HEK293 (cell line): ENCODE results near the gene BMF.
"Not testable (repeated sequence)": the region's sequence is repeated elsewhere in the genome, so short reads cannot be mapped to it uniquely, and the experiment has no call there.

ENCODE experiments used
- CTCF ChIA-PET: fragments of 350-600 bp; formaldehyde crosslinking; extraction: SDS; loops from one replicate; lab custom pipeline; 2021; ENCODE audit warnings: antibody characterized with exemption; lab: Yijun Ruan, JAX
- POLR2A ChIA-PET: fragments of 300-600 bp; formaldehyde crosslinking; extraction: SDS; loops from one replicate; lab custom pipeline; 2020; ENCODE audit warnings: antibody characterized with exemption, inconsistent platforms; lab: Yijun Ruan, JAX
- H3K27ac ChIP-seq: fragments of 200-500 bp; sonication (Bioruptor generic); 2 replicates; pipeline ENCODE4 v1.5.1; 2014; ENCODE audit warnings: low read depth, low read length, control low read depth, inconsistent platforms; ENCODE audit errors: extremely low read depth
- H3K36me3 ChIP-seq, 2 experiments: fragments of 200-500 bp in 1 of 2; sonication (Bioruptor generic) in 1 of 2; 1 replicate in 1 of 2; 2 replicates in 1 of 2; pipeline ENCODE4 v1.5.1; 2014 to 2017; ENCODE audit warnings: inconsistent platforms in 2 of 2, low read length in 2 of 2; ENCODE audit not compliant: control insufficient read depth in 2 of 2, insufficient read depth in 1 of 2
- H3K4me1 ChIP-seq: fragments of 200-500 bp; sonication (Bioruptor generic); 2 replicates; pipeline ENCODE4 v1.5.1; 2014; ENCODE audit warnings: mild to moderate bottlenecking, low read length, inconsistent platforms; ENCODE audit not compliant: control insufficient read depth, insufficient read depth
- H3K4me3 ChIP-seq: 2 replicates; pipeline ENCODE4 v1.5.1; 2011; ENCODE audit warnings: low read depth, mild to moderate bottlenecking, control low read depth, low read length, moderate library complexity
- H3K9me3 ChIP-seq: fragments of 200-500 bp; sonication (Bioruptor generic); 2 replicates; pipeline ENCODE4 v1.5.1; 2014; ENCODE audit warnings: low read depth, low read length, inconsistent platforms; ENCODE audit not compliant: control insufficient read depth, insufficient read depth
- GFI1B ChIP-seq: fragments of 450-650 bp; formaldehyde crosslinking; IDR thresholded peaks from 2 replicates; pipeline ENCODE4 v1.5.1; 2016; ENCODE audit warnings: missing biosample characterization, missing genetic modification characterization
- KLF17 ChIP-seq: fragments of 450-650 bp; formaldehyde crosslinking; IDR thresholded peaks from 2 replicates; pipeline ENCODE4 v1.5.1; 2016; ENCODE audit warnings: missing biosample characterization, missing genetic modification characterization
- OSR2 ChIP-seq: fragments of 450-650 bp; formaldehyde crosslinking; IDR thresholded peaks from 2 replicates; pipeline ENCODE4 v1.5.1; 2016; ENCODE audit warnings: missing biosample characterization, missing genetic modification characterization
- PRDM1 ChIP-seq: fragments of 450-650 bp; formaldehyde crosslinking; IDR thresholded peaks from 2 replicates; pipeline ENCODE4; 2016; ENCODE audit warnings: missing biosample characterization, missing genetic modification characterization
- REPIN1 ChIP-seq: fragments of 450-650 bp; formaldehyde crosslinking; IDR thresholded peaks from 2 replicates; pipeline ENCODE4 v1.5.1; 2017; ENCODE audit warnings: missing biosample characterization, missing genetic modification characterization, low read depth
- SALL2 ChIP-seq: fragments of 450-650 bp; formaldehyde crosslinking; IDR thresholded peaks from 2 replicates; pipeline ENCODE4 v1.5.0; 2017; ENCODE audit warnings: missing biosample characterization, mild to moderate bottlenecking, missing genetic modification characterization, borderline replicate concordance
- SCRT2 ChIP-seq: fragments of 450-650 bp; formaldehyde crosslinking; IDR thresholded peaks from 2 replicates; pipeline ENCODE4 v1.5.1; 2016; ENCODE audit warnings: missing biosample characterization, missing genetic modification characterization
- TCF7L2 ChIP-seq: IDR thresholded peaks from 2 replicates; pipeline ENCODE4 v1.6.1; 2011; ENCODE audit warnings: low read depth, mild to moderate bottlenecking, inconsistent platforms, low read length, moderate library complexity, borderline replicate concordance
- ZBTB20 ChIP-seq: fragments of 450-650 bp; formaldehyde crosslinking; IDR thresholded peaks from 2 replicates; pipeline ENCODE4 v1.5.1; 2016; ENCODE audit warnings: missing biosample characterization, missing genetic modification characterization
- ZBTB44 ChIP-seq: fragments of 450-650 bp; IDR thresholded peaks from 2 replicates; pipeline ENCODE4 v1.5.1; 2018; ENCODE audit warnings: missing biosample characterization, mild to moderate bottlenecking, missing genetic modification characterization
- ZBTB49 ChIP-seq: fragments of 450-650 bp; formaldehyde crosslinking; IDR thresholded peaks from 2 replicates; pipeline ENCODE4 v1.5.1; 2016; ENCODE audit warnings: missing biosample characterization, missing genetic modification characterization, low read depth
- ZIC2 ChIP-seq: fragments of 450-650 bp; formaldehyde crosslinking; IDR thresholded peaks from 2 replicates; pipeline ENCODE4 v1.5.1; 2016; ENCODE audit warnings: missing biosample characterization, missing genetic modification characterization
- ZNF138 ChIP-seq: fragments of 450-650 bp; formaldehyde crosslinking; IDR thresholded peaks from 2 replicates; pipeline ENCODE4 v1.5.1; 2016; ENCODE audit warnings: missing biosample characterization, missing genetic modification characterization, borderline replicate concordance
- ZNF398 ChIP-seq: fragments of 450-650 bp; formaldehyde crosslinking; IDR thresholded peaks from 2 replicates; pipeline ENCODE4 v1.5.1; 2017; ENCODE audit warnings: missing biosample characterization, missing genetic modification characterization
- ZNF645 ChIP-seq: fragments of 450-650 bp; formaldehyde crosslinking; IDR thresholded peaks from 2 replicates; pipeline ENCODE4; 2016; ENCODE audit warnings: missing biosample characterization, missing genetic modification characterization
- ZNF701 ChIP-seq: fragments of 450-650 bp; formaldehyde crosslinking; IDR thresholded peaks from 2 replicates; pipeline ENCODE4 v1.5.1; 2016; ENCODE audit warnings: missing biosample characterization, missing genetic modification characterization
- ZNF768 ChIP-seq: fragments of 450-650 bp; formaldehyde crosslinking; IDR thresholded peaks from 2 replicates; pipeline ENCODE4 v1.5.1; 2018; ENCODE audit warnings: missing biosample characterization, mild to moderate bottlenecking, missing genetic modification characterization
- ZSCAN16 ChIP-seq: fragments of 450-650 bp; formaldehyde crosslinking; IDR thresholded peaks from 2 replicates; pipeline ENCODE4 v1.5.1; 2016; ENCODE audit warnings: missing biosample characterization, missing genetic modification characterization

BMF gene

GRCh38 chr15:40122989-40123388, 14.3 kb upstream of the BMF start:
- H3K27ac ChIP-seq, H3K9me3 ChIP-seq, H3K4me3 ChIP-seq, H3K36me3 ChIP-seq, POLR2A ChIA-PET, H3K4me1 ChIP-seq: not testable (repeated sequence)
- CTCF ChIA-PET, result interaction anchor here (0.7 kb wide), 1 partner anchor 18 kb away, joined by 3 read pairs; no protein-coding TSS in a partner anchor
- TF ChIP-seq ZBTB20, result 0 out of 2 replicates have a peak, but pooled peaks have one; percentile 42

- CTCF ChIA-PET, result interaction anchor here (0.6 kb wide), 2 partner anchors 38 to 94 kb away, joined by 3 read pairs; no protein-coding TSS in a partner anchor
- Histone ChIP-seq H3K36me3 (no peaks in the 10 kb centered on the region), H3K4me1 (no peaks in the 10 kb centered on the region), H3K9me3 (no peaks in the 10 kb centered on the region), H3K4me3 (no peak overlapping the region), H3K27ac (no peak overlapping the region)
- POLR2A ChIA-PET, result interaction anchor here (0.6 kb wide), 1 partner anchor 1387 kb away, joined by 3 read pairs; no protein-coding TSS in a partner anchor
- no peak for TF ChIP-seq GFI1B
- no peak for TF ChIP-seq PRDM1
- TF ChIP-seq REPIN1, result no peak
- TF ChIP-seq ZBTB49 (tag by site-specific recombination), result no peak
- no peak for TF ChIP-seq ZBTB44
- no peak for TF ChIP-seq ZNF701
- TF ChIP-seq ZSCAN16 (tag by site-specific recombination), result no peak
Observed at GRCh38 chr15:40121911-40122638, 13.4 kb upstream of the BMF start.

- CTCF ChIA-PET, result no interaction called here
- no peaks in the 10 kb centered on the region; the same call in 1 of the 2 replicates for H3K4me1 ChIP-seq
- H3K4me3 ChIP-seq, result no peak overlapping the region
- H3K9me3 ChIP-seq, result no peaks in the 10 kb centered on the region
- peak; percentile 45; the same call in 1 of the 2 replicates for TF ChIP-seq OSR2 (tag by site-specific recombination)
- TF ChIP-seq ZNF138 (tag by site-specific recombination), result no peak
- H3K27ac ChIP-seq, result no peak overlapping the region
- POLR2A ChIA-PET, result no interaction called here
- no peaks in the 10 kb centered on the region for H3K36me3 ChIP-seq
Observed at GRCh38 chr15:40118473-40118872, 9.8 kb upstream of the BMF start.

GRCh38 chr15:40115670-40116093, 7.0 kb upstream of the BMF start:
- POLR2A ChIA-PET, result interaction anchor here (0.5 to 1.2 kb wide), 2 partner anchors 10 to 381 kb away, joined by 4 read pairs; no protein-coding TSS in a partner anchor
- Histone ChIP-seq H3K27ac (no peak overlapping the region), H3K36me3 (no peaks in the 10 kb centered on the region), H3K4me3 (no peak overlapping the region), H3K4me1 (no peaks in the 10 kb centered on the region; the same call in 1 of the 2 replicates), H3K9me3 (no peaks in the 10 kb centered on the region)
- CTCF ChIA-PET, result interaction anchor here (0.9 kb wide), 1 partner anchor 26 kb away, joined by 3 read pairs; no protein-coding TSS in a partner anchor
- TF ChIP-seq ZIC2 (tag by site-specific recombination), result no peak
- no peak for TF ChIP-seq ZNF768 (tag by site-specific recombination)
- no peak for TF ChIP-seq SALL2 (tag by site-specific recombination)
- TF ChIP-seq SCRT2 (tag by site-specific recombination), result peak; percentile 99
- TF ChIP-seq ZNF645, result no peak
- no peak for TF ChIP-seq ZNF398 (tag by site-specific recombination)
- no peak for TF ChIP-seq TCF7L2
- TF ChIP-seq KLF17 (tag by site-specific recombination), result no peak
